NCI-H2029 treated with DMSO at 0.1 percent for 48 hours (cell line): ENCODE measurements around the gene GOLGA6L1.
"Not testable (repeated sequence)": the region's sequence is repeated elsewhere in the genome, so short reads cannot be mapped to it uniquely, and the experiment has no call there.

ENCODE experiments used
- DNase-seq: peaks from one replicate; lab custom pipeline; 2025; lab: John Stamatoyannopoulos, UW

GOLGA6L1 gene

DNA sequence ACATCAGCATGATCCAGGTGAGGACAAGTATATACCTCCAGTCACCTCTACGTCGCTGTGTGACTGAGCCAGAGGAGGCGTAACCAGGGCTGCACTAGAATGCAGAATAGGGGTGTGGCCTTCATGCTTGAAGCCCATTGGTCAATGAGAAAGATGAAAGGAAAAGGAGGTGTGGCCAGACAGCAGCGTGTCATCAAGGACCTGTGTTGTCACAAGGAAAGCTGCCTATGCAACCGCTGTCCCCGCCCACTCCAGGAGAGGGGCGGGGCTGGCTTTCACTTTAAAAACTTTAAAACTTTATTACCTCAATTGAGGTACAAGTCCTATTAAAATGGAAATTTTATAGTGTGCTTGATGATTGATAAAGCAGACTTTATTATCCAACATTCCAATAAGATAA lies at the start of gene GOLGA6L1:
Gene GOLGA6L1 (minus strand): TSS at position 101 of the 400 bp plus-strand sequence. CDS start 91 bp downstream, at position 10.
- DNase-seq = not testable (repeated sequence)

DNA sequence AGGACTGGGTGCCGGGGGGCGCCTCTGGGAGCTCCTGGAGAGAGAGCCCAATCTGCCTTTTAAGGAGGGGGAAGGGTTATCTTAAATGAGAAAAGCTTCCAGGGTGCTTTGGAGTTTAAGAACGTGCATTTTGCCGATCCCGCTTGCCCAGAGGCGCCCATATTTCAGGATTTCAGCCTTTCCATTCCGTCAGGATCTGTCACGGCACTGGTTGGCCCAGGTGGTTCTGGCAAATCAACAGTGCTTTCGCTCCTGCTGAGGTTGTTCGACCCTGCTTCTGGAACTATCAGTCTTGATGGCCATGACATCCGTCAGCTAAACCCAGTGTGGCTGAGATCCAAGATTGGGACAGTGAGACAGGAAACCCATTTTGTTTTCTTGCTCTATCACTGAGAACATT lies 44.6 kb upstream of the GOLGA6L1 start:
- not testable (repeated sequence) for DNase-seq

GRCh38 chr15:23180547-23180927 lies 43.9 kb upstream of the GOLGA6L1 start:
- DNase-seq = not testable (repeated sequence)

- DNase-seq = not testable (repeated sequence)
These were observed 43.3 kb upstream of the GOLGA6L1 start for GRCh38 chr15:23179768-23180546.

GRCh38 chr15:23176683-23177082 lies 40.1 kb upstream of the GOLGA6L1 start:
- not testable (repeated sequence) for DNase-seq

- DNase-seq = not testable (repeated sequence)
These were observed 39.0 kb upstream of the GOLGA6L1 start for GRCh38 chr15:23175606-23176005.

GRCh38 chr15:23174609-23175140 lies 38.1 kb upstream of the GOLGA6L1 start:
- not testable (repeated sequence) for DNase-seq

GRCh38 chr15:23132787-23133186 lies 3.8 kb downstream of the GOLGA6L1 start:
- DNase-seq = not testable (repeated sequence)

DNA sequence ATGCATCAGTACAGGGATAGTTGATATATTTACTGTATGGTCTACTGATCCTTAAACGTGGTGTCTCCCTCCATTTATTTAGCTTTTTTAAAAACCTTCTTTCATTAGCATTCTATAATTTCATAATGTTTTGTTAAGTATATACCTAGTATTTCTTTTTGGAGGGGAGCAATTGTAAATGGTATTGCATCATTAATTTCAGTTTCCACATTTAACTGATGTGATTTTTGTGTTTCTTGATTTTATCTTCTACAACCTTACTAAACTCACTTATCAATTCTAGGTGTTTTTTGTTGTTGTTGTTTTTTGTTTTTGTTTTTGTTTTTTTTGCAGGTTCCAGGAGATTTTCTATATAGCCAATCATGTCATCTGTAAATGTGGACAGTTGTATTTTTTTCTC lies 18.4 kb downstream of the GOLGA6L1 start:
- DNase-seq = no peak

DNA sequence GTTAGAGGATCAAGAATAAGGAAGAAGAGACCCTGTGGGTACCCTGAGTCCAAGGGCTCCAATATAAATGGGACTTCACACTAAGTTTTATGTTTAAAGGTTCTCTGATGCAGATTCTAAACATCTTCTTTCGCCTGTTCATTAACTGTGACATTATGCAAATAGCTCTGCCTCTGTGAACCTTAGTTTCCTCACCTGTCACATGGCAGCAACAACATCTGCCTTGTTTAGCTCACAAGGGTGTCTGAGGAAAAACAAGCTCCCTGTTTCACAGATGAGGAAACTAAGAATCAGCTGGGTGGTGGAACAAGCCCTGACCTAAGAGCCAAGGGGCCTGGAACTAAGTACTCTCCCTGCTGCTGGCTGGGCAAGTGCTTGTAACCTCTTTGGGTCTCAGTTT lies 40.8 kb downstream of the GOLGA6L1 start:
- DNase-seq = no peak

DNA sequence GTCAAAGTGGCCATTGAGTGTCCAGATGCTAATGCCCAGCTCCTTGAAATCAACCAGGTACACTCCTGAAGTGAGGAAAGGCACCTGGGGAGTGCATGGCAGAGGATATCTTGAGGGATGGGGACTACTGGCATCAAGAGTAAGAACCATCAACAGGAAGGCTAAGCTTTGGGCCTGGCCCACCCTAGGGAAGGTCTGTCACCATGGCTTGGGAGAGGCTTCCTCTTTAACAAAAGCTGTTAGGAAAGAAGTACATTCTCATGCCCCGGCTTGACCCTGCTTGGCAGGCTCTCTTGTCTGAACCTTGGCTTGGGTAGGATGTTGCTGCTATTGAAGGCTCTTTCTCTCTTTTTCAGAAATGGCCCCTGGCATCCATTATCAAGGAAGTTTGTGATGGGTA lies 53.5 kb downstream of the GOLGA6L1 start:
- DNase-seq = no peak

- not testable (repeated sequence) for DNase-seq
These were observed 54.5 kb downstream of the GOLGA6L1 start for GRCh38 chr15:23081996-23082737.

GRCh38 chr15:23081271-23081670 lies 55.4 kb downstream of the GOLGA6L1 start:
- DNase-seq = no peak

DNA sequence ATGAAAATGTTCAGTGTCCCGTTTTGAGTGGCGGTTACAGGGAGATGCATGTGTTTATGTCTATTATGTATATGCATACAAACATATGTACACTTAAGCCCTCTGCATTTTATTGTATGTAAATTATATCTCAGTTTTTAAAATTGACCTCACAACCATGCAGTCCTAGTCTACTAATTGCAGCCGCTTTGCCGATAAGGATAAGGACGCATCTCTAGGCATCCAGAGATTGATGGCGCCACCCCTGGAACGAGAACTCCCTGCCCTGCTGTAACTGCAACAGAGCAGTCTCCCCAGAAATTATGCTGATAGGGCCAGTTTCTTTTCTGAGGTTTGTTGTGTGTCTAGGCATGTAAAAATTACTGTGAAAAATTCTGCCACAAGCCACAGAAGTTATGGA lies 56.9 kb downstream of the GOLGA6L1 start:
- no peak for DNase-seq
